ENCODE data around the gene LGMN.

Gene LGMN

GRCh38 chr14:92677955-92678354 is 70.5 kb downstream of the LGMN start:
- H3K14ac ChIP-seq (ENCODE audit: low read length in 2 of 2), result no peak overlapping the region
- no peak overlapping the region for H3K4me3 ChIP-seq (ENCODE audit: insufficient read depth in 1 of 2, low read depth in 1 of 2, low read length in 2 of 2)
- H3K27me3 ChIP-seq (ENCODE audit: control insufficient read depth in 1 of 2, insufficient read depth in 1 of 2, low read length in 2 of 2), result no peaks in the 10 kb centered on the region
- WGBS, result 94% methylated on average over 2 of the region's 2 CpGs
- H3K18ac ChIP-seq (ENCODE audit: low read depth in 1 of 2, low read length in 2 of 2), result no peak overlapping the region
- no peak overlapping the region for H3K27ac ChIP-seq (ENCODE audit: low read length, poor library complexity, severe bottlenecking)
- H4K91ac ChIP-seq (ENCODE audit: low read length), result no peak overlapping the region
- H3K23ac ChIP-seq (ENCODE audit: low read length in 2 of 2), result no peak overlapping the region
- no peaks in the 10 kb centered on the region for H3K9me3 ChIP-seq (ENCODE audit: control insufficient read depth, low read length)
- no peak overlapping the region for H4K8ac ChIP-seq (ENCODE audit: low read length)
- H2AK5ac ChIP-seq (ENCODE audit: low read length, severe bottlenecking), result no peak overlapping the region
- H3K79me1 ChIP-seq (replicated peaks; ENCODE audit: low read length, poor library complexity, severe bottlenecking), result no peaks in the 10 kb centered on the region
- no peak overlapping the region for H2BK5ac ChIP-seq (ENCODE audit: low read depth, low read length, poor library complexity, severe bottlenecking)
- H3K4ac ChIP-seq (ENCODE audit: low read depth in 1 of 2, low read length in 2 of 2), result no peak overlapping the region
- H2BK15ac ChIP-seq (ENCODE audit: low read depth, poor library complexity, severe bottlenecking), result no peak overlapping the region
- H3K4me1 ChIP-seq (ENCODE audit: control insufficient read depth, insufficient read depth, low read depth, low read length), result peaks cover 2% of the 10 kb centered on the region
- no peak overlapping the region for H3K9ac ChIP-seq (ENCODE audit: low read length)
- H3K4me2 ChIP-seq (ENCODE audit: low read length, poor library complexity, severe bottlenecking), result no peak overlapping the region
- no peak overlapping the region for H2BK120ac ChIP-seq (ENCODE audit: low read depth, low read length)
- H3K36me3 ChIP-seq (ENCODE audit: control insufficient read depth in 1 of 2, insufficient read depth in 2 of 2, low read depth in 1 of 2, low read length in 2 of 2), result peaks cover 37 to 57% of the 10 kb centered on the region in 2 experiments
- no peak overlapping the region for H2AFZ ChIP-seq (ENCODE audit: low read depth, low read length)
- no peak overlapping the region for H2BK12ac ChIP-seq (ENCODE audit: low read length in 2 of 2)
- DNase-seq, result no peak

GRCh38 chr14:92677087-92677668 is 71.2 kb downstream of the LGMN start:
- Histone ChIP-seq H3K9ac (ENCODE audit: low read length) (no peak overlapping the region), H2BK120ac (ENCODE audit: low read depth, low read length) (no peak overlapping the region), H3K27ac (ENCODE audit: low read length, poor library complexity, severe bottlenecking) (no peak overlapping the region), H3K23ac (ENCODE audit: low read length in 2 of 2) (no peak overlapping the region), H3K9me3 (ENCODE audit: control insufficient read depth, low read length) (no peaks in the 10 kb centered on the region), H2AFZ (ENCODE audit: low read depth, low read length) (no peak overlapping the region), H3K4me3 (ENCODE audit: insufficient read depth in 1 of 2, low read depth in 1 of 2, low read length in 2 of 2) (no peak overlapping the region), H3K18ac (ENCODE audit: low read depth in 1 of 2, low read length in 2 of 2) (no peak overlapping the region), H2BK5ac (ENCODE audit: low read depth, low read length, poor library complexity, severe bottlenecking) (no peak overlapping the region), H3K27me3 (ENCODE audit: control insufficient read depth in 1 of 2, insufficient read depth in 1 of 2, low read length in 2 of 2) (no peaks in the 10 kb centered on the region), H3K4ac (ENCODE audit: low read depth in 1 of 2, low read length in 2 of 2) (no peak overlapping the region), H3K4me2 (ENCODE audit: low read length, poor library complexity, severe bottlenecking) (no peak overlapping the region), H3K36me3 (ENCODE audit: control insufficient read depth in 1 of 2, insufficient read depth in 2 of 2, low read depth in 1 of 2, low read length in 2 of 2) (peaks cover 37 to 56% of the 10 kb centered on the region in 2 experiments), H2BK12ac (ENCODE audit: low read length in 2 of 2) (no peak overlapping the region), H2BK15ac (ENCODE audit: low read depth, poor library complexity, severe bottlenecking) (no peak overlapping the region), H3K4me1 (ENCODE audit: control insufficient read depth, insufficient read depth, low read depth, low read length) (peaks cover 2% of the 10 kb centered on the region), H3K79me1 (replicated peaks; ENCODE audit: low read length, poor library complexity, severe bottlenecking) (no peaks in the 10 kb centered on the region), H3K14ac (ENCODE audit: low read length in 2 of 2) (no peak overlapping the region), H2AK5ac (ENCODE audit: low read length, severe bottlenecking) (no peak overlapping the region), H4K91ac (ENCODE audit: low read length) (no peak overlapping the region), H4K8ac (ENCODE audit: low read length) (no peak overlapping the region)
- WGBS, result 97% methylated on average over 3 of the region's 4 CpGs
- no peak for DNase-seq

GRCh38 chr14:92676403-92677086 is 71.9 kb downstream of the LGMN start:
- no peak overlapping the region for H3K4ac ChIP-seq (ENCODE audit: low read depth in 1 of 2, low read length in 2 of 2)
- no peak overlapping the region for H3K4me3 ChIP-seq (ENCODE audit: insufficient read depth in 1 of 2, low read depth in 1 of 2, low read length in 2 of 2)
- WGBS, result 91% methylated on average over 8 of the region's 8 CpGs
- no peak overlapping the region for H3K27ac ChIP-seq (ENCODE audit: low read length, poor library complexity, severe bottlenecking)
- no peak overlapping the region for H2BK120ac ChIP-seq (ENCODE audit: low read depth, low read length)
- no peak for DNase-seq
- H3K23ac ChIP-seq (ENCODE audit: low read length in 2 of 2), result no peak overlapping the region
- no peak overlapping the region for H2BK15ac ChIP-seq (ENCODE audit: low read depth, poor library complexity, severe bottlenecking)
- no peaks in the 10 kb centered on the region for H3K9me3 ChIP-seq (ENCODE audit: control insufficient read depth, low read length)
- peaks cover 2% of the 10 kb centered on the region for H3K4me1 ChIP-seq (ENCODE audit: control insufficient read depth, insufficient read depth, low read depth, low read length)
- no peak overlapping the region for H3K14ac ChIP-seq (ENCODE audit: low read length in 2 of 2)
- H3K18ac ChIP-seq (ENCODE audit: low read depth in 1 of 2, low read length in 2 of 2), result no peak overlapping the region
- peaks cover 1% of the 10 kb centered on the region for H3K79me1 ChIP-seq (replicated peaks; ENCODE audit: low read length, poor library complexity, severe bottlenecking)
- H2BK12ac ChIP-seq (ENCODE audit: low read length in 2 of 2), result no peak overlapping the region
- no peak overlapping the region for H2AFZ ChIP-seq (ENCODE audit: low read depth, low read length)
- H4K91ac ChIP-seq (ENCODE audit: low read length), result no peak overlapping the region
- no peak overlapping the region for H3K4me2 ChIP-seq (ENCODE audit: low read length, poor library complexity, severe bottlenecking)
- no peak overlapping the region for H4K8ac ChIP-seq (ENCODE audit: low read length)
- no peaks in the 10 kb centered on the region for H3K27me3 ChIP-seq (ENCODE audit: control insufficient read depth in 1 of 2, insufficient read depth in 1 of 2, low read length in 2 of 2)
- H2BK5ac ChIP-seq (ENCODE audit: low read depth, low read length, poor library complexity, severe bottlenecking), result no peak overlapping the region
- H3K9ac ChIP-seq (ENCODE audit: low read length), result no peak overlapping the region
- no peak overlapping the region for H2AK5ac ChIP-seq (ENCODE audit: low read length, severe bottlenecking)
- peaks cover 37 to 53% of the 10 kb centered on the region in 2 experiments for H3K36me3 ChIP-seq (ENCODE audit: control insufficient read depth in 1 of 2, insufficient read depth in 2 of 2, low read depth in 1 of 2, low read length in 2 of 2)

- H4K91ac ChIP-seq (ENCODE audit: low read length), result no peak overlapping the region
- H3K14ac ChIP-seq (ENCODE audit: low read length in 2 of 2), result no peak overlapping the region
- H2AFZ ChIP-seq (ENCODE audit: low read depth, low read length), result no peak overlapping the region
- DNase-seq, result no peak
- H3K4me2 ChIP-seq (ENCODE audit: low read length, poor library complexity, severe bottlenecking), result no peak overlapping the region
- H2BK12ac ChIP-seq (ENCODE audit: low read length in 2 of 2), result no peak overlapping the region
- no peak overlapping the region for H2BK5ac ChIP-seq (ENCODE audit: low read depth, low read length, poor library complexity, severe bottlenecking)
- no peak overlapping the region for H3K18ac ChIP-seq (ENCODE audit: low read depth in 1 of 2, low read length in 2 of 2)
- no peak overlapping the region for H2BK120ac ChIP-seq (ENCODE audit: low read depth, low read length)
- no peak overlapping the region for H2BK15ac ChIP-seq (ENCODE audit: low read depth, poor library complexity, severe bottlenecking)
- H3K4me1 ChIP-seq (ENCODE audit: control insufficient read depth, insufficient read depth, low read depth, low read length), result peaks cover 5% of the 10 kb centered on the region
- H3K79me1 ChIP-seq (replicated peaks; ENCODE audit: low read length, poor library complexity, severe bottlenecking), result peaks cover 3% of the 10 kb centered on the region
- no peak overlapping the region for H3K4me3 ChIP-seq (ENCODE audit: insufficient read depth in 1 of 2, low read depth in 1 of 2, low read length in 2 of 2)
- peaks cover 34 to 50% of the 10 kb centered on the region in 2 experiments for H3K36me3 ChIP-seq (ENCODE audit: control insufficient read depth in 1 of 2, insufficient read depth in 2 of 2, low read depth in 1 of 2, low read length in 2 of 2)
- no peak overlapping the region for H3K9ac ChIP-seq (ENCODE audit: low read length)
- no peaks in the 10 kb centered on the region for H3K27me3 ChIP-seq (ENCODE audit: control insufficient read depth in 1 of 2, insufficient read depth in 1 of 2, low read length in 2 of 2)
- WGBS, result 77% methylated on average over 9 of the region's 9 CpGs
- H3K23ac ChIP-seq (ENCODE audit: low read length in 2 of 2), result no peak overlapping the region
- H3K4ac ChIP-seq (ENCODE audit: low read depth in 1 of 2, low read length in 2 of 2), result no peak overlapping the region
- no peak overlapping the region for H4K8ac ChIP-seq (ENCODE audit: low read length)
- no peak overlapping the region for H3K27ac ChIP-seq (ENCODE audit: low read length, poor library complexity, severe bottlenecking)
- no peaks in the 10 kb centered on the region for H3K9me3 ChIP-seq (ENCODE audit: control insufficient read depth, low read length)
- H2AK5ac ChIP-seq (ENCODE audit: low read length, severe bottlenecking), result no peak overlapping the region
Measured at GRCh38 chr14:92675976-92676375, 72.5 kb downstream of the LGMN start.

Data from mesenchymal stem cell (in vitro differentiated cells and primary cell).